GM13976 (cell line): ENCODE measurements around the gene FCRL3.
"Not testable (repeated sequence)": the region's sequence is repeated elsewhere in the genome, so short reads cannot be mapped to it uniquely, and the experiment has no call there.

Source experiments
- DNase-seq: peaks from one replicate; pipeline ENCODE4 v3.0.0; 2012; ENCODE audit warnings: low spot score
- in situ Hi-C: fragments of 300-500 bp; cut with MboI; formaldehyde crosslinking; loops from one replicate; pipeline ENCODE4 v1.12.0; 2022; ENCODE audit warnings: low sequenced_read_pairs, mixed read lengths, inconsistent platforms; ENCODE audit not compliant: unreplicated experiment
- TF ChIP-seq, protein P1 (sequence below): IDR thresholded peaks from 2 replicates; pipeline ENCODE4 v1.5.1; 2012; ENCODE audit warnings: borderline replicate concordance, mild to moderate bottlenecking; ENCODE audit not compliant: insufficient read depth; ENCODE audit errors: extremely low read depth, missing control alignments, control extremely low read depth

Gene FCRL3

GRCh38 chr1:157700732-157701131, at the start of gene FCRL3:
Gene FCRL3, minus strand, starts transcription at chr1:157700769. Its CDS starts 280 bp downstream, at chr1:157700489.
- in situ Hi-C loops, result no loop called here
- TF ChIP-seq, protein P1, sequence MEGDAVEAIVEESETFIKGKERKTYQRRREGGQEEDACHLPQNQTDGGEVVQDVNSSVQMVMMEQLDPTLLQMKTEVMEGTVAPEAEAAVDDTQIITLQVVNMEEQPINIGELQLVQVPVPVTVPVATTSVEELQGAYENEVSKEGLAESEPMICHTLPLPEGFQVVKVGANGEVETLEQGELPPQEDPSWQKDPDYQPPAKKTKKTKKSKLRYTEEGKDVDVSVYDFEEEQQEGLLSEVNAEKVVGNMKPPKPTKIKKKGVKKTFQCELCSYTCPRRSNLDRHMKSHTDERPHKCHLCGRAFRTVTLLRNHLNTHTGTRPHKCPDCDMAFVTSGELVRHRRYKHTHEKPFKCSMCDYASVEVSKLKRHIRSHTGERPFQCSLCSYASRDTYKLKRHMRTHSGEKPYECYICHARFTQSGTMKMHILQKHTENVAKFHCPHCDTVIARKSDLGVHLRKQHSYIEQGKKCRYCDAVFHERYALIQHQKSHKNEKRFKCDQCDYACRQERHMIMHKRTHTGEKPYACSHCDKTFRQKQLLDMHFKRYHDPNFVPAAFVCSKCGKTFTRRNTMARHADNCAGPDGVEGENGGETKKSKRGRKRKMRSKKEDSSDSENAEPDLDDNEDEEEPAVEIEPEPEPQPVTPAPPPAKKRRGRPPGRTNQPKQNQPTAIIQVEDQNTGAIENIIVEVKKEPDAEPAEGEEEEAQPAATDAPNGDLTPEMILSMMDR, result no peak
- no peak for DNase-seq

DNA sequence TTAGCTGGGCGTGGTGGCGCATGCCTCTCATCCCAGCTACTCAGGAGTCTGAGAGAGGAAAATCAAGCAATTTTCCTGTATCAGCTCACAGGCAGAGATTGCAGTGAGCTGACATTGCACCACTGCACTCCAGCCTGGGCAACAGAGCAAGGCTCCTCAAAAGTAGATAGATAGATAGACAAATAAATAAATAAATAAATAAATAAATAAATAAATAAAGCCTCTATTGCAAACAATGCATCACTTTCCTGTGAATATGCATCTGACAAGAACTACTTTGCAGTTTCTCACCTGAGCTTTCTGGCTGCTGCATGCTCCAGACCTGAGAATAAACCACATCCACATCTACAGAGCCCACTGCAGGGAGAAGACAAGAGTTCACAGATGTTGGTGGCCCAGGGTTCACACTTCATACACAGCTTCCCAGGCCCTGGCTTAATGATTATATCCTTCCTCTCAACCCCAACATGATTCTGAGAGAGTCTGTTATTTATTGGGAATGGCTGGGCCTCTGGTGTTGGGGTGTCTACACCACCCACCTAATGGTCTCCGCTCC, 47.8 kb upstream of the FCRL3 start:
- TF ChIP-seq, protein P1, result no peak
- in situ Hi-C loops, result no loop called here
- DNase-seq, result no peak

DNA sequence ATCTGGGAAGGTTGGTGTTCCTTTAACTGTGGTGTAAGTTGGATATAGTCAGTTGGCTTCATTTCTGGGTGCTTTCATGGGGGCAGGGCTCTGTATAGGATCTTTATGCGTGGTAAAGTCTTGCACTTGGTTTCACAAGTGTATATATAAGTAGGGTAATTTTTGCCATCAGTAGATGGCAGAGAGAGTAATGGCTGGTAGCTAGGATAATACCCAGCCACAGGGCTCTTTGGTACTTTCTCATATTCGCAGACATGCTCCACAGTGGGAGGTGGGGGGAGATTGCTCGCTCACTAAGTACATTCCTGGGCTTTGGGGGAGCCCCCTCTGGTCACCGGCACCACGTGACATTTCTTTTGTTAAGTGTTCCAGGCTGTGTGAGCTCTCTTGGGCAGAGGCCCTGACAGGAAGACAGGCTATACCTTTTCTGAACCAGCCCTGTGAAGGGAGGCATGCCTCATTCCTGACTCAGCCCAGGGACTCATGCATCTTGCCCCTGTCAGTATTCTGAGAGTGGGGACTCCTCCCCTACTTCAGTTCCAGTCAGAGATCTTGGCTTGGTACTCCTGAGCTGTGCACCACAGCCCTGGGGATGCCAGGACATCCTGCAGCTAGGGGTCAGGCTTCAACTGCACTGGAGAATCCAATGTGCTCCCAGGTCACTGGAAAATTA, 38.8 kb upstream of the FCRL3 start:
- no peak for DNase-seq
- TF ChIP-seq, protein P1, result no peak
- in situ Hi-C loops, result no loop called here

DNA sequence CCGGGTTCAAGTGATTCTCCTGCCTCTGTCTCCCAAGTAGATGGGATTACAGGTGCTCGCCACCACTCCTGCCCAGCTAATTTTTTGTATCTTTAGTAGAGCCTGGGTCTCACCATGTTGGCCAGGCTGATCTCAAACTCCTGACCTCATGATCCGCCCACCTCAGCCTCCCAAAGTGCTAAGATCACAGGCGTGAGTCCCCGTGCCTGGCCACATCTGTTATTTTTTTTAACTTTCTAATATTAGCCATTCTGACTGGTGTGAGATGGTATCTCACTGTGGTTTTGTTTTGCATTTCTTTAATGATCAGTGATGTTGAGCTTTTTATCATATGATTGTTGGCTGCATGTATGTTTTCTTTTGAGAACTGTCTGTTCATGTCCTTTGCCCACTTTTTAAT, 35.4 kb upstream of the FCRL3 start:
- in situ Hi-C loops, DNase-seq: not testable (repeated sequence)

- in situ Hi-C loops, result no loop called here
- TF ChIP-seq, protein P1, result no peak
- DNase-seq, result no peak
Measured at GRCh38 chr1:157734321-157734720, 33.8 kb upstream of the FCRL3 start.

DNA sequence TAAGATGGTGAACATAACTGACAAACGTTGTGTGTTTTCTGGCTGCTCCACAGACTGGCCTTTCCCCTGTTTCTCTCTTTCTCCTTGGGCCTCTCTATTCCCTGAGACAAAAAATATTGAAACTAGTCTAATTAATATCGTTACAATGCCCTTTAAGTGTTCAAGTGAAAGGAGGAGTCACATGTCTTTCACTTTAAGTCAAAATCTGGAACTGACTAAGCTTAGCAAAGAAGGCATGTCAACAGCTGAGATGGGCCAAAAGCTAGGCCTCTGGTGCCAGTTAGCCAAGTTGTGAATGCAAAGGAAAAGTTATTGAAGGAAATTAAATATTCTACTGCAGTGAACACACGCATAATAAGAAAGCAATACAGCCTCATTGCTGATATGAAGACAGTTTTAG, 32.2 kb upstream of the FCRL3 start:
- TF ChIP-seq, protein P1, result no peak
- in situ Hi-C loops, result no loop called here
- DNase-seq, result no peak

- in situ Hi-C loops, result no loop called here
- TF ChIP-seq, protein P1, result no peak
- no peak for DNase-seq
Measured at GRCh38 chr1:157725221-157725577, 24.6 kb upstream of the FCRL3 start.
